AG09319 (cell line): ENCODE measurements around the gene MAPKAPK5.

Experiments
- DNase-seq: peaks from one replicate; pipeline ENCODE4 v3.0.0-alpha.2; 2010; ENCODE audit warnings: low read depth; ENCODE audit errors: extremely low read depth
- TF ChIP-seq, protein P1 (sequence below): IDR thresholded peaks from 2 replicates; pipeline ENCODE4 v1.5.1; 2011; ENCODE audit warnings: low read depth, mild to moderate bottlenecking, inconsistent platforms, low read length, moderate library complexity

Gene MAPKAPK5

DNA sequence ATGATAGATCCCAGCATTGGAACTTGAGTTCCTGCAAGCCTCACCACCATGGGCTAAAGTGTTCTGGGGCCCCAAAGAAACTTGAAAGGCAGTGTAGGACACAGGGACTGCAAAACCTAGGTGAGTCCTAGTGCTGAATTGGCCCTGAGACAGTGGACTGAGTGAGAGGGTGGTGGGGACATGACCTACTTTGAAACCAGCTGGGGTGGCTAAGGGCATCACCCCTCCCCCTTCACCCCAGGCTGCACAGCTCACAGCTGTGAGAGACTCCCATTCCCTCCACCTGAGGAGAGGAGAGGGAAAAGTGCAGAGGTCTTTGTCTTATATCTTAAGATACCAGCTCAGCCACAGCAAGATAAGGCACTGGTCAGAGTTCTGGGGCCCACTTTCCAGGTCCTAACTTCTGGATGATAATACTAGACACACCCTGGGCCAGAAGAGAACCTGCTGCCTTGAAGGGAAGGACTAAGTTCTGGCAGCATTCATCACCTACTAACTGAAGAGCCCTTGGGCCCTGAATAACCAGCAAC lies 62.5 kb downstream of the MAPKAPK5 start:
- TF ChIP-seq, protein P1, sequence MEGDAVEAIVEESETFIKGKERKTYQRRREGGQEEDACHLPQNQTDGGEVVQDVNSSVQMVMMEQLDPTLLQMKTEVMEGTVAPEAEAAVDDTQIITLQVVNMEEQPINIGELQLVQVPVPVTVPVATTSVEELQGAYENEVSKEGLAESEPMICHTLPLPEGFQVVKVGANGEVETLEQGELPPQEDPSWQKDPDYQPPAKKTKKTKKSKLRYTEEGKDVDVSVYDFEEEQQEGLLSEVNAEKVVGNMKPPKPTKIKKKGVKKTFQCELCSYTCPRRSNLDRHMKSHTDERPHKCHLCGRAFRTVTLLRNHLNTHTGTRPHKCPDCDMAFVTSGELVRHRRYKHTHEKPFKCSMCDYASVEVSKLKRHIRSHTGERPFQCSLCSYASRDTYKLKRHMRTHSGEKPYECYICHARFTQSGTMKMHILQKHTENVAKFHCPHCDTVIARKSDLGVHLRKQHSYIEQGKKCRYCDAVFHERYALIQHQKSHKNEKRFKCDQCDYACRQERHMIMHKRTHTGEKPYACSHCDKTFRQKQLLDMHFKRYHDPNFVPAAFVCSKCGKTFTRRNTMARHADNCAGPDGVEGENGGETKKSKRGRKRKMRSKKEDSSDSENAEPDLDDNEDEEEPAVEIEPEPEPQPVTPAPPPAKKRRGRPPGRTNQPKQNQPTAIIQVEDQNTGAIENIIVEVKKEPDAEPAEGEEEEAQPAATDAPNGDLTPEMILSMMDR, result no peak
- no peak for DNase-seq

DNA sequence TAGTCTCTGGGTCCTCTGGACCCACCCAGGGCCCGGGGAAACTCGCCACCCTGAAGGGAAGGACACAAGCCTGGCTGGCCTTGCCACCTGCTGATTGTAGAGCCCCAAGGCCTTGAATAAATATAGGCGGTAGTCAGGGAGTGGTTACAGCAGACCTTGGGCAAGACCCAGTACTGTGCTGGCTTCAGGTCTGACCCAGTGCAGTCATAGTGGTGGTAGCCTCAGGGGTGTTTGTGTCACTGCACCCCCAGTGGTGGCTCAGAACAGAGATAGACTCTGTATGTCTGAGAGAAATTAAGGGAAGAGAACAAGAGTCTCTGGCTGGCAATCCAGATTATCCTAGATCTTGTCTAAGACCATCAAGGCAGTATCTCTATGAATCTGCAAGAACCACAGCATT lies 63.5 kb downstream of the MAPKAPK5 start:
- TF ChIP-seq, protein P1, result no peak
- DNase-seq, result no peak

DNA sequence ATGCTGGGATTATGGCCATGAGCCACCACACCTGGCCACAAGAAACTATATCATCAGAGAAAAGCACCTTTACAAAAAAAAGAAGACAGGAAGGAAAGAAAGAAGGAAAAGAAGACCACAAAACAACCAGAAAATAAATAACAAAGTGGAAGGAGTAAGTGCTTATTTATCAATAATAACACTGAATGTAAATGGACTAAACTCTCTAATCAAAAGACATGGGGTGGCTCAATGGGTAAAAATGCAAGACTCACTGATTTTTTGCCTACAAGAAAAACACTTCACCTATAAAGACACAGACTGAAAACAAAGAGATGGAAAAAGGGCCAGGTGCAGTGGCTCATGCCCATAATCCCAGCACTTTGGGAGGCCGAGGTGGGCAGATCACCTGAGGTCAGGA lies 65.7 kb downstream of the MAPKAPK5 start:
- TF ChIP-seq, protein P1, result no peak
- DNase-seq, result no peak

DNA sequence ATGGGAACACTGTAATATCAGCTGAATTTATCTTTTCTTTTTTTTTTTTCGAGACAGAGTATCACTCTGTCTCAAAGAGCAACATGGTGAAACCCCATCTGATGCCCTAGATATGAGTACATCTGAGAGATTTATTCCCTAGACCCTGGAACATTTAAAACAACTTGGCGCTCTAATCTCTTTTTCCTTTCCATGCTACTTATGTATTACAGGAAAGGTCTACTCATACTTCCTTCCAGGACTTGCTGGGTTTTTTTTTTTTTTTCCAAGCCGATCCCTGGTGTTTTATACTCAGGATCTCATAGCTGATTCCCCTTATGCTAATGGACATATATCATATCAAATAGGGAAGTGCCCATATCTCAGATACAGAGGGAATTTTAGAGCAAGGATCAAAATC lies 83.1 kb downstream of the MAPKAPK5 start:
- TF ChIP-seq, protein P1, result no peak
- DNase-seq, result no peak

DNA sequence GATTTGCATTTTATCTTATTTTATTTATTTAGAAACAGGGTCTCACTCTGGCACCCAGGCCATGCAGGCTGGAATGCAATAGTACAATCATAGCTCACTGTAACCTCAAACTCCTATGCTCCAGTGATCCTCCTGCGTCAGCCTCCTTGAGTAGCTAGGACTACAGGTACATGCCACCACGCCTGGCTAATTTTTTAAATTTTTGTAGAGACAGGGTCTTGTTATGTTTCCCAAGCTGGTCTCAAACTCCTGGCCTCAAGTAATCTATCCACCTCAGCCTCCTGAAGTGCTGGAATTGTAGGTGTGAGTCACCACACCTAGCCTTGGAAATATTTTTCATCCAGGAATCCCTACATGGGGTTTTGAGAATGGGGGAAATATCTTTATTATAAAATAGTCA lies 84.6 kb downstream of the MAPKAPK5 start:
- TF ChIP-seq, protein P1, result no peak
- DNase-seq, result no peak

DNA sequence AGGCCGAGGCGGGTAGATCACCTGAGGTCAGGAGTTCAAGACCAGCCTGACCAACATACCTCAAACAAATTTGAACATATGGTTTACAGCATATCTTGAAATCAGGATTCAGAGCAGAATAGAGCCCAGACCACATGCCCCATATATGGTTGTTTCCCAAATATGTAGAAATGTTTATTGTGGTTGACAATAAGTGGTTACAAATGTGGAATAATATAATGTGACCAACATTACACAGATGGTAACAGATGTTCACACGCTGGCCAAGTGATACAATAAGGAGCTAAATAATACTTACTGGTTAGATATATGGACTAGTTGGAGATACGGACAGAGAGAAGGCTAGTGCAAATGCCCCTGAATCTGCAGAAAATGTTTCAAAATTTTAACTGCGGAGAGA lies 85.3 kb downstream of the MAPKAPK5 start:
- TF ChIP-seq, protein P1, result no peak

DNA sequence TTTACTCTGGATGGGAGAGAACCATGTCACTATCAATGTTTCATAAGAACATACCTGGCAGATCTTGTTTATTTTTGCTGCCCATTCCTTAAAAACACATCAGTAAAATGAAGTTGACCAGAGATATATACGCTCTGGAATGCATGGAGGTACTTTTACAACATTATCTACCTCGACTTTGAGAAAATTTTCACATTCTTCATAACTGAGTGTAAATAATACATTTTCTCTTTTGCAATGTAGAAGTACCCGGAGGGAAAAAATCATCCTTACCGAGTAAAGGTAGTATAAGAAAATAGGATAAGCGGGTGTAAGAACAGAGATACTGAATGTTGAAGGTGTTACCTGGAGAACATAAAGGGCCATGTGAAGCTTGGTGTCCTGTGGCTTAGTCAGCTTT lies 90.2 kb downstream of the MAPKAPK5 start:
- TF ChIP-seq, protein P1, result no peak
- no peak for DNase-seq

More for the DNA sequence above, 85.3 kb downstream of the MAPKAPK5 start:
- peak; percentile 12 for DNase-seq
